ENCODE measurements around the gene ZNF330.

ZNF330 gene

GRCh38 chr4:141233673-141234072, 13.0 kb downstream of the ZNF330 start:
- DNase-seq (ENCODE audit: low read depth in 2 of 2): no peak

GRCh38 chr4:141238186-141238585, 17.5 kb downstream of the ZNF330 start:
- DNase-seq (ENCODE audit: low read depth in 2 of 2): no peak

GRCh38 chr4:141240259-141240658, 19.6 kb downstream of the ZNF330 start:
- DNase-seq (ENCODE audit: low read depth in 2 of 2): no peak

GRCh38 chr4:141240671-141241070, 20.0 kb downstream of the ZNF330 start:
- no peak for DNase-seq (ENCODE audit: low read depth in 2 of 2)

GRCh38 chr4:141241986-141242385, 21.3 kb downstream of the ZNF330 start:
- DNase-seq (ENCODE audit: low read depth in 2 of 2): no peak

- no peak for DNase-seq (ENCODE audit: low read depth in 2 of 2)
Measured at GRCh38 chr4:141244419-141244818, 23.7 kb downstream of the ZNF330 start.

GRCh38 chr4:141246243-141246642, 25.5 kb downstream of the ZNF330 start:
- no peak for DNase-seq (ENCODE audit: low read depth in 2 of 2)

GRCh38 chr4:141246683-141247429, 26.2 kb downstream of the ZNF330 start:
- no peak for DNase-seq (ENCODE audit: low read depth in 2 of 2)

GRCh38 chr4:141247430-141247780, 26.7 kb downstream of the ZNF330 start:
- DNase-seq (ENCODE audit: low read depth in 2 of 2): no peak

- no peak for DNase-seq (ENCODE audit: low read depth in 2 of 2)
Measured at GRCh38 chr4:141248029-141248428, 27.3 kb downstream of the ZNF330 start.

- DNase-seq (ENCODE audit: low read depth in 2 of 2): no peak
Measured at GRCh38 chr4:141248486-141248885, 27.8 kb downstream of the ZNF330 start.

GRCh38 chr4:141254326-141254725, 33.6 kb downstream of the ZNF330 start:
- DNase-seq (ENCODE audit: low read depth in 2 of 2): no peak

- no peak for DNase-seq (ENCODE audit: low read depth in 2 of 2)
Measured at GRCh38 chr4:141255016-141255415, 34.3 kb downstream of the ZNF330 start.

GRCh38 chr4:141258558-141258957, 37.9 kb downstream of the ZNF330 start:
- DNase-seq (ENCODE audit: low read depth in 2 of 2): no peak

GRCh38 chr4:141275834-141276233, 55.1 kb downstream of the ZNF330 start:
- no peak for DNase-seq (ENCODE audit: low read depth in 2 of 2)

- no peak for DNase-seq (ENCODE audit: low read depth in 2 of 2)
Measured at GRCh38 chr4:141283152-141283551, 62.5 kb downstream of the ZNF330 start.

- DNase-seq (ENCODE audit: low read depth in 2 of 2): no peak
Measured at GRCh38 chr4:141283563-141283962, 62.9 kb downstream of the ZNF330 start.
